AG09319 (cell line): ENCODE data around the gene C4BPA.

Experiments
- DNase-seq: peaks from one replicate; pipeline ENCODE4 v3.0.0-alpha.2; 2010; ENCODE audit warnings: low read depth; ENCODE audit errors: extremely low read depth
- CTCF ChIP-seq: IDR thresholded peaks from 2 replicates; pipeline ENCODE4 v1.5.1; 2011; ENCODE audit warnings: low read depth, mild to moderate bottlenecking, inconsistent platforms, low read length, moderate library complexity

C4BPA gene

GRCh38 chr1:207103892-207104373 lies at the start of gene C4BPA:
Gene C4BPA (plus strand): TSS chr1:207104233. CDS start chr1:207113026, 8,793 bp downstream.
- TF ChIP-seq CTCF = no peak
- no peak for DNase-seq

GRCh38 chr1:207054491-207054890 lies 49.5 kb upstream of the C4BPA start:
- DNase-seq = no peak
- no peak for TF ChIP-seq CTCF

- TF ChIP-seq CTCF = no peak
- no peak for DNase-seq
Observed at GRCh38 chr1:207055386-207056001, 48.5 kb upstream of the C4BPA start.

- TF ChIP-seq CTCF = no peak
- DNase-seq = no peak
Observed at GRCh38 chr1:207056673-207057072, 47.4 kb upstream of the C4BPA start.

GRCh38 chr1:207058252-207058651 lies 45.8 kb upstream of the C4BPA start:
- TF ChIP-seq CTCF = no peak
- no peak for DNase-seq

GRCh38 chr1:207058878-207059867 lies 44.9 kb upstream of the C4BPA start:
- TF ChIP-seq CTCF = no peak
- DNase-seq = no peak

GRCh38 chr1:207059881-207060280 lies 44.2 kb upstream of the C4BPA start:
- DNase-seq = no peak
- TF ChIP-seq CTCF = no peak
